GM15510 (cell line): ENCODE results near the gene RPS6KL1.

Experiments
- POLR2A ChIP-seq: IDR thresholded peaks from 3 replicates; pipeline ENCODE4 v1.6.1; 2011; ENCODE audit warnings: borderline replicate concordance; ENCODE audit not compliant: insufficient read length; ENCODE audit errors: extremely low read depth

The RPS6KL1 gene

DNA sequence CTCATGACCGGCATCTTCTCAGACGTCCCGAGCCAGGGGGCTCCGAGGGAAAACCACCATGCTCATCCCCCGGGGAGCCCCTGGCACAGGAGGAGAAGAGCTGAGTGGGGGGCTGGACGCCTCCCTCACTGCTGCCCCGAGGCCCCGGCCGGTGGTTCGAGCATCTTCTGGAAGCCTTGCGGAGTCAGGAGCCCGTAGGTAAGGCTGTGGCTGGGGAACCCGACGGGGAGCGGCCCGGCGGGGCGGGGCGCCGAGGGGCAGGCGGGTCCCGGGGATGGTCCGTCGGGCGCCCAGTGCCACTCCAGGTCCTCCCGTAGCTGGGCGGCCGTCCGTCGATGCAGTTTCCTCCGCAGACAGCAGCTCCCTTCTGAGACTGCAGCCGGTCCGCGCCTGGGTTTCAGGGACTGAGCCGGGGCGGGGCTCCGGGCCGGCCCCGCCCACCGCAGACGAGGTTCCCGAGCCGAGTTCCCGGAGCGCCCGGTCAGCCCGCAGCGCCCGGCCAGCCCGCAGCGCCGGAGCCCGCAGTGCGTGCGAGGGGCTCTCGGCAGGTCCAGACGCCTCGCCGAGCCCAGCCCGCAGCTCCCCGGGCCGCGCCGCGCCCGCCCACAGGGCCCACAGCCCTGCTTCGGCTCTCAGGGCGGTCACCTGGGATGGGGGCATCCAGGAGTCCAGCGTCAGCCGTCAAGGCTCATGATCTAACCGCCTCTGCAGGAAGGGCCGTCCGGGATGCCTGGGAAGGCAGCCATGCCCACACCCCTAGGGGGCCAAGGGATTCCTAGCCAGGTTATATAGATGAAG, 32.4 kb upstream of the RPS6KL1 start, which contains the start of gene PGF:
PGF (minus strand) TSS at position 369 of the 798 bp plus-strand sequence; CDS start at position 14, 355 bp downstream.
- no peak for TF ChIP-seq POLR2A

DNA sequence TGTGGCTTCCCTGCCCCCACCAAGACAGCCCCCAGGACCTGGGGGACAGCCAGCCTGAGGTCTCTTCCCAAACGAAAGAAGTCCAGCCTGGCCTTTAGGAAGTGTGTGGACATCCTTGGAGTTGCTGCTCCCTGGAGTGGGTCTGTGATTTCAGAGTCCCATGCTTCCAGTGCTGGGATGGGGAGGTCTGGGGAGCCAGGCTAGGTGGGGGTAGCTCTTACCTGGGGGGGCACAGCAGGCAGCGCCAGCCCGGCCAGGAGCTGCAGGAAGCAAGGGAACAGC, 31.8 kb upstream of the RPS6KL1 start:
- no peak for TF ChIP-seq POLR2A

DNA sequence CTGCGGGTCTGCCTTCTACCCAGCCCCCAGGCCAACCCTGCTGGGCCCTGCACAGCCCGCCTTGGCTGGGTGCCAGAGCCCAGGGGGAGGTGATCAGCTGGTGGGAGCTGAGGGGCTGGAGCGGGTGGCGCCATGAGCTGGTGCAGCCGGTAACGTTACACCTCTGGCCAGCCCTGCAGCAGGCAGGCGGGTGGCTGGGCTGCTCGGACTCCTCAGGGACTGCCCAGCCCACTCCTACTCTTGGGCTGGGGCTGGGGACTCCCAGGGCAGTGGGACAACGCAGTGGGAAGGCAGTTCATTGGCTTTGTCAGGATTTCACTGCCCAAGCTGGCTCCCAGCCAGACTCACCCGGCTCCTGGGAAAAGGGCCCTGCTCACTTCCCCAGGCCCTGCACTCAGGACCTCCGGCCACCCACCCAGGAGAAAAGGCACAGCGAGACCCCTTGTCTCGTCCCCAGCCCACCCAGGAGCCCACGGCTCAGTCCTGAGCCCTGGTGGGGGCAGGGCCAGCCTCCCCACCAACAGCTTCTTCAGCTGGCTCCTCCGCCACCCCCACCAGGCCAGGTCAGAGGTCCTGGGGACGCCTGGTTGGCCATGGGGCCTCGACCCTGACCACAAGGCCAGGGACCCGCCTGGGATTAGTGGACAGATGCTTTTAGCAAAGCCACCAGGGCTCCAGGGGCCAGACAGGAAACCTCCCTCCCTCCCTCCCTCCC, 31.3 kb upstream of the RPS6KL1 start:
- TF ChIP-seq POLR2A = no peak

DNA sequence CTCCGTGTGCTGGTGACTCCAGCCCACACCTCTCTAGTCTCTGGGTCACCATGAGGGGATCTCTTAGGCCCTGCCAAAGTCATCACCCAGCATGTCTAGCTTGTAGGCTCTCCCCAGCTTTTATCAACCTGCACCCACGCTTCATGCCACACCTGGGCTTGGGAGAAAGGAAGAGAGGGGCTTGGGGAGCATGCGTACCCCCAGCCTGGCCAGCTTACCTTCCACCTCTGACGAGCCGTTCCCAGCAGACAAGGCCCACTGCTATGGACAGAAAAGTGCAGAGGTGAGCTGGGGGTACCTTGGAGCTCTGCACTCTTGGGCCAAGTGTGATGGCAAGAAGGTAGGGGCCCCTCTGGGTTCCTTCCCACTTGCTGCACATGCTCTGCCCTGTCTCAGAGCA, 30.6 kb upstream of the RPS6KL1 start:
- TF ChIP-seq POLR2A = no peak

DNA sequence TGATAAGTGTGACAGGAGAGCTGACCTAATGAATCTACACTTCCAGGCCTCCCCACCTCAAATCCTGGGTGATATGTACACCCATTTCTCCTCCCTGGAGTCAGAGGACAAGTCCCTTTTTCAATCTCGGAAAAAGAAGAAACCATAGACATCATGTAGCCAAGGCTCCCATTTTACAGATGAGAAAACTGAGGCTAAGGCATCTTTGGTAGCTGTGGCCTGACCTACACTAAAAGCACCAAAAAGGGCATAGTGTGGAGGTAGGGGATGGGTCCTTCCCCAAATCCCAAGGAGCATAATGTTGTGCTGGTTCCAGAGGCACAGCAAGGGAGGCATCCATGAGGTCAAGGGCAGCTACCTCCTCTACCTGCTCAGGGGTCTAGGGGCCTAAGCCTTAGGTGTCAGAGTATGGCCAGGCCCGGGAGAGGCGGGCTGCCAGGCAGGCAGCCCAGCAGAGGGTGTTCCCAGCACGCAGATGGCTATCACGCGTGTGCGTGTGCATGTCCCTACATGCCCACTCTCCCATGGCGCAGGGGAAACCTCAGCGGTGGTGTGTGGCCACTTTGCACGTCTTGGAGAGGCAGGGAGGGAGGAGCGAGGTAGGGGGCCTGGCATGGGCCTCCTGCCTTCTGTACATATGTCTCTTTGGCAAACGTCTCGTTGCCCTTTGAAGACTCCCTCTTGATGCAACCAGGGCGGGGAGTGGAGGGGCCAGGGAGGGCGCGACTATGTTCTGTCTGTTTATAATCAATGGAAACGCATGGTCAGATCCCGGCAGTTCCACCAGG, 29.8 kb upstream of the RPS6KL1 start:
- TF ChIP-seq POLR2A = no peak

DNA sequence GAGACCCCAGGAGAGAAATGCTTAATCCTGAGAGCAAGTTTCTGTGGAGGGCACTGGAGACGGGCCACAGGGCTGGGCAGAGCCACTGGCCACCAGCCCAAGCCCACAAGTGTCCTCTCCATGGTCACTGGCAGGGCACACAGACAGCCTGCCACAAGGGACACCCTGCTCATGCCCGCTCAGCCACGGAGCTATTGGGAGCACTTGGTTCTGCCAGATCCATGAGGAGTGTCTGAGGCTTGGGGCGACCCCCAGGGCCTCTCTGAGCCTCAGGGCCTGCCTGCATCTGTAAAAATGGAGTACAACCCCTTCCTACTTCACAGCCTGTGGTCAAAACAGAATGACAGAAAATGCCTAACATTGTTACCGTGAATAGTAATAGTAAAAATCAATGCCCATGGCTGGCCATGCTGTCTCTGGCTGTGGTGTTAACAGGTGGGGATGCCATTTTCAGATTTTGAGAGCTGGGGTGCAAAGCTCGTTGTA, 29.2 kb upstream of the RPS6KL1 start:
- no peak for TF ChIP-seq POLR2A

DNA sequence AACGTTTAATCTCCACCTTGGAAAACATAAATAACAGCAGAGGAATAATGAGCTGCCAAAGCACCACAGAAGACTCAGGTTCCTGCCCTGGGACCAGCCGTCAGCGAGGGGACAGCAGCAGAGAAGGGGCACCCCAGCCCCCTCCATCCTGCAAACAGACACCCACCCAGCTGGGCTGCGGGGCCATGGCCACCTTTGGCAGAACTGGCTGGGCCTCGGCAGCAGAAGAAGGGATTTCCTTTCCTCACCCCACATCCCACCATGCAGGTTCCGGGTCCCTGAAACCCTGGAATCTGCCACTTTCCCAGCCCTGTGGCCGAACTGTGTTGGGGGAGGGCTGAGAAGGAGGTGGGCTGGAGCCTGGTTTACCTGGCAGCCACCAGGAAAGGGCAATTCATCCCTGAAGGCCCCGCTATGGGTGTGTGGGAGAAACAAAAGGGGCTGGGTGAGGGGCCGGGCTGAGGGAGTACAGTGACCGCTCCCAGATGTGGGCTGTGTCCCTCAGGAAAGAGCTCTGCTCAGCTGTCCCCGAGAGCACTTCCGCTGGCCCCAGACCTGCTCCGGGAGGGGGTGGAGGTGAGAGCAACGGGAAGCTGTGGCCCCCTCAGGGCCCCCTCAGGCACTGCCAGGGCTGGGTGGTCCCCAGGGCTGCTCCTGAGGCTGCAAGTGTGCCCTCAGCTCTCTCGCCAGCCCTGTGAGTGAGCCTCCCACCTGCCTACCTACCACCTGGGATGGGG, 28.6 kb upstream of the RPS6KL1 start:
- TF ChIP-seq POLR2A = no peak

DNA sequence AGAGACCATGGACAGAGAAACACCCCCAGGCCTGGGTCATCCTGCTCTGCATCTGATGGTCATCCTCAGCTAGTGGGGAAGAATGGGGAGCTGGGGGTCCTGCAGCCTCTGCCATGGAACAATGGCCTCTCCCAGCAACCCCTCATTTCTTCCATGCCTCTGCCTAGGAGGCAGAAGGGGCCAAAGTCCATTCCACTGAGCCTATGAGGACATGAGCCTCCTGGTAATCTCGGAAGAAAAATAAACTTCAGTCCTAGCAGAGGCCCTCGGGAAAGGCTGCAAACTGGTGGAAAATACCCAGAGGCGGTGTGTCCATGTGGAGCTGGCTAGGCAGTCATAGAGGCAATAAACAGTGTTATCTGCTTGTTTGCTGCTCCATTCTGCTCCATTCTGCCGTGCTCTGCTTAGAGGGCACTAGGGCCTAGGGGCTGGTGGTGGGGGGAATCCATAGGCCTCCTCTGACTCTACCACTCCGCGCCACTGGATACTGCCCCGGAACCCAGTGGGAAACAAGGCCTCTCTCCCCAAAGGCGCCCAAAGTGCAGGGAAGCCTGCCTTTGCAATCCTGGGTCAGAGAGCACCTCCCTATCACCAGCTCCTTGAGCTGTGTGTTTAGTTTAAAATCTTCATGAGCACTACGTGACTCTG, 27.9 kb upstream of the RPS6KL1 start:
- no peak for TF ChIP-seq POLR2A

DNA sequence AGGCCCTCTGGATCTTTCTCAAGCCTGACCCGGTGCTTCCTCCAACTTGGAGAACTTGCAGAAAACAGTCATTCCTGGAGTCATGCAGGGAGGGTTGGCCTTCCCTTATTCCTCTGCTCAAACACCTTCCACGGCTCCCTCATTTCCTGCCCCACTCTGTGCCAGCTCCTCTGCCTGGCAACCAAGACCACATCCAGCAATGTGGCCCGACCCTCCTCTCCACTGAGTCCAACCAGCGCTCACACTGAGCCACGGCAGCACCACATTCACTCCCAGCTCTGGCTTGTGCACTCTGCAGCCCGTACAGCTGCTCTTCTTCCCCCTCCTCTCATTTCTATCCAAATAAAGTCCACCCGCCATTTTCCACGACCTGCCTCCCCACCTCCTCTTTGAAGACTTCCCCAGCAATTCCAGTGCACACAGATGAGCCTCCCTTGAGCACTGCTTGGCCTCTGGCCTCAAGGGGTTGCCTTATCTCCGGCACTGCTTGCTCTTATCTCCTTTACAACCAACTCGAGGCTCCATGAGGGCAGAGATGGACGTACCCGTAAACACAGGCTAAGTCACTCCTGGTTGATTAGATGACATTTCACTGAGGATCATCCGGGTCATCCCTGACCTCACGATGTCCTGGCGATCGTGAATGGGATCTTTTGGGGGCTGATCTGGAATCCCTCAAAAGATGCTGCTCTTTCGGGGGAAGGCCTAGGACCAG, 27.0 kb upstream of the RPS6KL1 start:
- no peak for TF ChIP-seq POLR2A

DNA sequence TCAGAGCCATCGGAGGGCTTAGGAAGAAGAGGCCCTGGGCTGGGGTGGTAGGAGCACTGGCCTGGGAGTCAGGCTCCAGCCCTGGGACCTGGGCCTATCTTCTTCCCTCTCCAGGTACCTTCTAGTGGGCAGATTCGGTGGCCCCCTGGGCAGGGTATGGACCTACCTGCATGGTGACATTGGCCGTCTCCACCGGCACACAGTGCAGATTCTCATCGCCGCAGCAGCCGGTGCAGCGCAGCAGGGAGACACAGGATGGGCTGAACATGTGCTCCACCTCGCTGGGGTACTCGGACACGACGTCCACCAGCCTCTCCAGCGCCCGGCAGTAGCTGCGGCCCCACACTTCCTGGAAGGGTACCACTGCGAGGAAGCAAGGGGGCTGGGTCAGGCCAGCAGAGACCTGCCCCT, 26.1 kb upstream of the RPS6KL1 start:
- no peak for TF ChIP-seq POLR2A

DNA sequence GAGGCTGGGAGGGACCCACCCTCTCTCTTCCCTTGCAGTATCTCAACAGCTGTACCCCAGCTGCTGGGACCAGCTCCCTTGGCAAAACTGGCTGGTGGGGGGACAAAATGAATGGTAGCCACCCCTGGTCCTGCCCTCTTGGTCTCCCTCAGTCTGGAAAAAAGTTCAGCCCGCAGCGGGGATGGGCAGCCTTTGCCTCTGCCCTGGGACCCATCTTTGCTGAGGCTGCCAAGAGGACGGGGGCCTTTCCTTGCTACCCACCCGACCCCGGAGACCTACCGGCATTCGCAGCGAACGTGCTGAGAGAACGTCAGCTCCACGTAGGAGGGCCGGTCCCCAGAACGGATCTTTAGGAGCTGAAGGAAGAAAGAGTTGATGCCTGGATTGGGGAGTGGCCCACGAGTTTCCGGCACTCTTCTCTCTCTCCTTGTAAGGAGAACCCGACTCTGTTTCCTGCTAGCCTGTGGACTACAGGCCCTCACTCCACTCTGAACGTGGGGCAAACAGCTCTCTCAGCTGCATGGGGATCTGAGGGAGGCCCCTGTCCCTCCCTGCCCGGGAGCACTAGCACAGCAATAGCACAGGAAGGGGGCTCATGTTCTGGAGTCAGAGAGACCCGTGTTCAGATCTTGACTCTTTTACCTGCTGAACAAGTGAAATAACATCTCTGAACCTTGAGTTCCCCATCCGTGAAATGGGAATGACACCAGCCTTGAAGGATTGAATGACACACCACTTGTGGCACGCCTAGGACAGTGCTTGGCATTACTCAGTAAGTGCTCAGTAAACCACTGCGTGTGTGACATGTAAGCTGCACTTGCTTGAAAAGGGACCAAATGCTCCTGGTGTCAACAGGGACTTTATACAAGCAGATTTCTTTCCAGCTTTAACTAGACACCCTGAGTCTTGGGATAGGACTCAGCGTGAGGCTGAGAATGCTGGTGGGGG, 25.4 kb upstream of the RPS6KL1 start:
- no peak for TF ChIP-seq POLR2A
